Measurements from ENCODE around the gene ZNF236. TPM values are rescaled to one million over a fixed set of nuclear protein-coding genes. Genes with fewer than 3 reads are reported as not detected.

ZNF236 gene
- total RNA-seq, 1 donor from 2014 or later = 21.0 TPM

GRCh38 chr18:77006305-77007175 is 184.2 kb downstream of the ZNF236 start:
- H3K27me3 Mint-ChIP-seq (ENCODE audit: unreplicated experiment) = peaks cover 13% of the 10 kb centered on the region
- no peak for DNase-seq
- no peaks in the 10 kb centered on the region for H3K36me3 Mint-ChIP-seq (ENCODE audit: unreplicated experiment)
- no peak for TF ChIP-seq CTCF (IDR thresholded peaks at IDR 0.05; ENCODE audit: partially characterized antibody, unreplicated experiment)
- no peak overlapping the region for H3K4me3 Mint-ChIP-seq (ENCODE audit: unreplicated experiment)
- H3K9me3 Mint-ChIP-seq (ENCODE audit: unreplicated experiment) = peaks cover 15% of the 10 kb centered on the region
- H3K4me1 Mint-ChIP-seq (ENCODE audit: low read depth, unreplicated experiment) = peaks cover 52% of the 10 kb centered on the region
- H3K27ac Mint-ChIP-seq (ENCODE audit: unreplicated experiment) = peak overlapping the region; percentile 22

- H3K9me3 Mint-ChIP-seq (ENCODE audit: unreplicated experiment) = peaks cover 18% of the 10 kb centered on the region
- H3K27ac Mint-ChIP-seq (ENCODE audit: unreplicated experiment) = peak overlapping the region; percentile 22
- no peak for DNase-seq
- H3K4me3 Mint-ChIP-seq (ENCODE audit: unreplicated experiment) = no peak overlapping the region
- no peak for TF ChIP-seq CTCF (IDR thresholded peaks at IDR 0.05; ENCODE audit: partially characterized antibody, unreplicated experiment)
- no peaks in the 10 kb centered on the region for H3K36me3 Mint-ChIP-seq (ENCODE audit: unreplicated experiment)
- peaks cover 55% of the 10 kb centered on the region for H3K4me1 Mint-ChIP-seq (ENCODE audit: low read depth, unreplicated experiment)
- peaks cover 18% of the 10 kb centered on the region for H3K27me3 Mint-ChIP-seq (ENCODE audit: unreplicated experiment)
Observed at GRCh38 chr18:77007251-77007650, 184.9 kb downstream of the ZNF236 start.

GRCh38 chr18:77008006-77008405 is 185.6 kb downstream of the ZNF236 start:
- peaks cover 54% of the 10 kb centered on the region for H3K4me1 Mint-ChIP-seq (ENCODE audit: low read depth, unreplicated experiment)
- H3K27me3 Mint-ChIP-seq (ENCODE audit: unreplicated experiment) = peaks cover 22% of the 10 kb centered on the region
- H3K27ac Mint-ChIP-seq (ENCODE audit: unreplicated experiment) = no peak overlapping the region
- H3K9me3 Mint-ChIP-seq (ENCODE audit: unreplicated experiment) = peaks cover 21% of the 10 kb centered on the region
- no peak overlapping the region for H3K4me3 Mint-ChIP-seq (ENCODE audit: unreplicated experiment)
- DNase-seq = no peak
- no peak for TF ChIP-seq CTCF (IDR thresholded peaks at IDR 0.05; ENCODE audit: partially characterized antibody, unreplicated experiment)
- no peaks in the 10 kb centered on the region for H3K36me3 Mint-ChIP-seq (ENCODE audit: unreplicated experiment)

GRCh38 chr18:77008576-77009315 is 186.4 kb downstream of the ZNF236 start:
- Mint-ChIP-seq H3K36me3 (ENCODE audit: unreplicated experiment) (no peaks in the 10 kb centered on the region), H3K27ac (ENCODE audit: unreplicated experiment) (peak overlapping the region; percentile 17), H3K4me3 (ENCODE audit: unreplicated experiment) (no peak overlapping the region), H3K9me3 (ENCODE audit: unreplicated experiment) (peaks cover 23% of the 10 kb centered on the region), H3K4me1 (ENCODE audit: low read depth, unreplicated experiment) (peaks cover 53% of the 10 kb centered on the region), H3K27me3 (ENCODE audit: unreplicated experiment) (peaks cover 23% of the 10 kb centered on the region)
- TF ChIP-seq CTCF (IDR thresholded peaks at IDR 0.05; ENCODE audit: partially characterized antibody, unreplicated experiment) = no peak
- DNase-seq = no peak
